Hematopoietic multipotent progenitor cell treated with erythropoietin and hydrocortisone succinate and interleukin-3 and kit ligand, for 8 days (in vitro differentiated cells): ENCODE data around the gene DPH6.

ENCODE experiments used
- DNase-seq: peaks from one replicate; pipeline ENCODE4 v3.0.0-alpha.2; 2015

Gene DPH6

DNA sequence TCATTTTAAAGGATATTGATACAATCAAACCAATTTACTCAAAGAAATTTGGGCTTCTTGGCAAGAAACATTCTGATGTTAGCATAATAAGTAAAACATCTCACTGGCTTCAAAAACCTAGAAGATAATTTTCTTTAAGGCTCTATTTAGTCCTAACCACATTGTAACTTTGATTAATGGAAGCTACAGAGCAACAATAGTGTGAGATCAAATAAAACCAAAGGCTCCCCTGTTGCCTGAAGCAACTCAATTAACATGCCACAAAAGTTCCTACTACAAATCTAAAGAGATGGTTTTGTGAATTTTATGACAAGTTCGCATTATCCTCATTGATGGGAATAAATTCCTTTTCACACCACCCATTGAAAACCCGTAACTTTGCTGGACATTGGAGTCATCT, 5.9 kb downstream of the DPH6 start:
- DNase-seq = no peak

DNA sequence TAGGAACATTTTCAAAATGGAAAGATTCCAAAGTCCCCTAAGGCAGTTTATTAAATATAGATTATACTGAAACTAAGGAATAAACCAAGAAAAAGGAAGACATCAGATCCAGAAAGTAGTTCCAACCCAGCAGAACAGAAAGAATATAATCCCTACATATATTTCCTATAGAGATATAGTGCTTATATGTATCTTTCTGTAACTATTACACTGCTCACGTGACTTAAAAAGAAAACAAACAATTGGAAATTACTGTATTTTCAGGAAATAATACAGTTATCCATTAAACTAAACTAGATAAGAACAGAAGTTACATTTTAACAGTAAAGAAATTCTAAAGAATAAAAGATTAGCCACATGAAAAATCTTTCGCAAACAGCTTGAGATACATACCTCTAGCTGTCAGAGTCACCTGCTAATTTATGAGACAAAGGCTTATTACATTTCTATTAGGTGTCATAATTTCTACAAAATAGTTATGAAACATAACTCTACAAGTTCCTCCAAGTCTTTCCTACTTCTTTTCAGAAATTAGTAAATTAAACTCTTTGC, 10.5 kb downstream of the DPH6 start:
- DNase-seq = no peak

GRCh38 chr15:35533130-35534110, 12.5 kb downstream of the DPH6 start:
- no peak for DNase-seq

DNA sequence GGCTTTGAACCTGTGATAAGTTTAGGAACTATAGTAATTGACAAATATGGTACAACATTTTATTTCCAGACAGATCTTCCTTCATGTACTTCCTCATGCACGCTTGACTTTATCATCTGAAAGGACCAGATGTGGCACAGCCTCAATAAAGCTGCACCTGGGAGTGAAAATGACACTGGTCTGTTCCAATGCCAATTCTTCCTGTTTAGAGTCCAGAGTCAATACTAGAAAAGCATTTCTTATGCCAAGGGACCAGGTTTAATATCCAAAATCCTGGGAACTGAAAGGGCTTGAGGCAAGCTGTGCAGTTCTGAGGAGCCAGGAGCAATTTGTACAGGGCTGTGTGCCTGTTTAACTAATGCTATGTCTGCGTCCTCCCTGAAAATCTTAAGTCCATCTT, 15.3 kb downstream of the DPH6 start:
- DNase-seq = no peak

GRCh38 chr15:35529784-35530183, 16.2 kb downstream of the DPH6 start:
- DNase-seq = no peak

- no peak for DNase-seq
These were observed 23.9 kb downstream of the DPH6 start for GRCh38 chr15:35522061-35522460.

DNA sequence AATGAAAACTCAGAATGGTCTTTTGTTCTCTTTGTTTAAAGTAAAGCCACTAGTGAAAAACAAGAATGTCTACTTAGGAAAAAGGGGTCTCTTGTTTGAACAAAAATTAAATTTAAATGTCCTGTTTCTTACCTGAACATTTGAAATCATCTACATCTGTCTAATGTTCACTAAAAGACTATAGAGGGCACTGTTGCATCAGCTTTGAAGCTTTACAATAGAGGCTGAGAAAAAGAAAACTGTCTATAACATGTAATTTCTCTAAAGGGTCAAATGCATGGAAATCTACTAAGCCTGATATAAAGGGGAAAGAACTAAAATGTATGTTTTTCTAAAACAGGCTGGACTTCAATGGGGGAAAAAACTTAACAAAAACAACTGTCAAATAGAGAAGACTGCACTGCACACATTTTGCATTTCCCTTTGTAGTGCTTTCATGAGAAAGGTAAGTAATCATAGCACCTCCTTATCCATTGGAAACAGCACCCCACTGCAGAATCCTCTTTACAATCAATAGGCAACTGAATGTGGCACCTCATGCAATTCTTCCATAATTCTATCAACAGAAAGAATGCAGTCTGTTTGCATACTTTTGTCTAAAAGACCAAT, 26.3 kb downstream of the DPH6 start:
- peak; percentile 80 for DNase-seq

GRCh38 chr15:35519052-35519451, 26.9 kb downstream of the DPH6 start:
- no peak for DNase-seq

- DNase-seq = no peak
These were observed 31.2 kb downstream of the DPH6 start for GRCh38 chr15:35514759-35515158.

GRCh38 chr15:35507932-35508638, 37.9 kb downstream of the DPH6 start:
- no peak for DNase-seq

DNA sequence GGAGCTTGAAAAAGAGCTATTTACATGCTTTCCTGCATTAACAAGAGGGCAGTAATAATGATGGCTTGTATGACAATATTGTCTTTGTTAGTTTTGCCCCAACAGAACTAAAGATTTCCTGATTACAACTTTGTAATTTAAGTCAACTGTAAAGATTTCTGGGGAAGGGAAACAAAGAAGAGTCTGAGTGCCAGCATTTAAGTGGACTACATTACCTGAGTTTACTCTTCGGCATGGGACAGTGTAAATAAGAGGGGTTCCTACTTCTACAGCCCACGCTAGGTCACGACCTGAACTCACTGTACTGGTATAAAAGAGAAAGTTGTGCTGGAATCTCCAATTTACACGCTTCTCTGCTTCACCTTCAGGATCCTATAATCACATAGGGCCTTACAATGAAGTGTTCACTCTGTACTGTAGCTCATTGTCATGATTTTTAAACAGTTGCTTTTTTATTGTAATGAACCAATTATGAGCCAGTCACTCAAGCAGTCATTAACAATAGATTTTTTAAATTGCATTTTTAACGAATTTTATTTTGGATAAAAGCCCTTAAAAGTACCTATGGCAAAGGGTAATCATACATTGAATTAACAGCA, 39.6 kb downstream of the DPH6 start:
- DNase-seq = no peak

DNA sequence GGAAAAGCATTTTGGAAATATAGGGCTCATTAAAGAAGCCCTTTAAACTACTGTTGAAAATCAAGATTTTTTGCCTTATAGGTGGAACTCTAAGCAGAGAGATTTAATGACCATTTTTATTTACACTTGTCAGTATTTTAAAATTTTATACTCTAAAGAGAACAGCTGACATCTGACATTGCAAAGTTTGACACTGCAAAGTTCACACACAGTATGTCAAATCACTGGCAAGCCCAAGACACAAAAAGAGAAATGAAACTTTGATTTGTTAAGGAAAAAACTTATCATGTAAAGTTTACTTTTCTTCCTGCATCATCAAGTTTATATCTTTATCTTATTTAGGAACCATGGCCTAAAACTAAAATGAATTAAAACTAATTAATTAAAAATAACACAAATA, 40.2 kb downstream of the DPH6 start:
- no peak for DNase-seq

DNA sequence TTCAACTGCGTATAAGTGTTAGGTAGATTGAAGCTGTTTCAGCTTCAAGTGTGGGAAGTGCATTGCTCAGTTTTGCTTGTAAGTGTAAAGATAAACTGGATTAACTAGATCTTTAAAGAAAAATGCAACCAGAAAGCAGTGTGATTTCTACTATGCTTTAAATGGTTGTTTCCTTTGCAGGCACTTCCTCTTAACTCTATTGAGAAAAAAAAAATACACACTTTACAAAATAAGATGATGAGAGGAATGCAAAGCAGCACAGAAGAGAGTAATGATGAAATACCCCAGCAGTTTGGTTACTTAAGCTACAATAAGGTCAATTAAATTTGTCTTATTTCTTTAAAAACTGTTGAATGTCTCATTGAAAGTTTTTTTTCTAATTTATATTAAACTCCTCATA, 40.8 kb downstream of the DPH6 start:
- DNase-seq = no peak

GRCh38 chr15:35499723-35500122, 46.2 kb downstream of the DPH6 start:
- no peak for DNase-seq

DNA sequence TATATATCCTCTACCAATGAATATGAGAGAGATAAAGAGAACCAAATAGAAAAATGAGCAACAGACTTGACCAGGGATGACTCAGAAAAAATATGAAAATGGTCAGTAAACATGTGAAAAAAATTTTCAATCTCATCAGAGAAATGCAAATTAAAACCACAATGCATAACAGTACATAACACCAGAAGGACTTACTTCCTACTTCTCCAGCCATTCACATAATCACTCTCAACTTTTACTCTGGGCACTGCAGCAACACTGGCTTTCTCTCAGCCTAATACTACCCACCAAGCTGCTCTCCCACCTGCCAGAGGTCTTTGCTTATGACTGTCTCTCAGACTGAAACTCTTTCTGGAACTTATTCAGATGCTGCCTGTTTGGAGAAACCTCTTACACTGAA, 49.4 kb downstream of the DPH6 start:
- DNase-seq = no peak

- peak; percentile 90 for DNase-seq
These were observed 50.9 kb downstream of the DPH6 start for GRCh38 chr15:35495080-35495479.

GRCh38 chr15:35491999-35492398, 54.0 kb downstream of the DPH6 start:
- DNase-seq = peak; percentile 47

GRCh38 chr15:35491173-35491572, 54.8 kb downstream of the DPH6 start:
- DNase-seq = no peak

GRCh38 chr15:35490511-35490910, 55.5 kb downstream of the DPH6 start:
- no peak for DNase-seq

- DNase-seq = no peak
These were observed 58.5 kb downstream of the DPH6 start for GRCh38 chr15:35487417-35487816.

GRCh38 chr15:35486296-35486695, 59.7 kb downstream of the DPH6 start:
- DNase-seq = no peak

DNA sequence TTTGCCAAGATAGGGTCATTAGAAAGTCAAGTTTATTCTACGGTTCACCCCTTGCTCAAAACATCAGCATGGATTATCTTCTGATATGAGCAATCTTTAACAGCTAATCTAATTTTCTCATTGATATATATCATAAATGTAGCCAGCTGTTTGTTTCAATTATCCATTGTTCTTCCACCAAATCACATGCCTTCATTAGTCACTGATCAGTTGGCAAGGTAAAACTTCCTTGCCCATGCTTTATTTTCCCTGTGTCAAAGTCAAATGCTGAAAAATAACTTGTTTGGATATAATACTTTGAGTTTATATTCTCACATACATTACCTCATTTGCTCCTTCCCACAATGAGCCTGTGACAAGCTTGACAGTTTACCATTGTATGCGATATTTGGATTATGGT, 60.6 kb downstream of the DPH6 start:
- no peak for DNase-seq
